Neural progenitor cell (in vitro differentiated cells): ENCODE results near the gene KRTAP9-6.

Experiments
- CTCF ChIP-seq: fragments of 200-600 bp; sonication (generic); IDR thresholded peaks from 2 replicates; pipeline ENCODE4 v1.5.1; 2017; ENCODE audit warnings: antibody characterized with exemption, mild to moderate bottlenecking
- EZH2 ChIP-seq: fragments of 200-600 bp; sonication (generic); IDR thresholded peaks from 2 replicates; pipeline ENCODE4 v1.6.1; 2017; ENCODE audit warnings: antibody characterized with exemption, mild to moderate bottlenecking, moderate library complexity

- TF ChIP-seq CTCF (no peak), EZH2 (no peak)
Measured at GRCh38 chr17:41223821-41224220, 41.4 kb upstream of the KRTAP9-6 start.
